H9 (cell line): ENCODE data around the gene BHLHE40. TPM values are rescaled to one million over a fixed set of nuclear protein-coding genes. Genes with fewer than 3 reads are reported as not detected.

Source experiments
- DNase-seq: peaks from one replicate; pipeline ENCODE4 v3.0.0-alpha.2; 2017
- H2AFZ ChIP-seq: one replicate; pipeline ENCODE4 v1.6.1; 2013; ENCODE audit warnings: mild to moderate bottlenecking, low read length, control low read depth, moderate library complexity
- H2AK5ac ChIP-seq: 2 replicates; pipeline ENCODE4 v1.6.1; 2013; ENCODE audit warnings: low read length, control low read depth, mixed read lengths; ENCODE audit not compliant: insufficient read length
- H2BK120ac ChIP-seq: one replicate; pipeline ENCODE4 v1.6.1; 2013; ENCODE audit warnings: low read depth, mild to moderate bottlenecking, low read length, control low read depth, inconsistent platforms; ENCODE audit not compliant: poor library complexity, severe bottlenecking
- H2BK12ac ChIP-seq: 2 replicates; pipeline ENCODE4 v1.6.1; 2013; ENCODE audit warnings: low read length, control low read depth, mixed read lengths, low read depth; ENCODE audit not compliant: insufficient read length
- H2BK15ac ChIP-seq: 2 replicates; pipeline ENCODE4 v1.6.1; 2013; ENCODE audit warnings: low read depth, low read length, control low read depth
- H2BK20ac ChIP-seq: one replicate; pipeline ENCODE4 v1.6.1; 2013; ENCODE audit warnings: low read depth, mild to moderate bottlenecking, low read length, control low read depth, inconsistent platforms; ENCODE audit not compliant: poor library complexity, severe bottlenecking
- H2BK5ac ChIP-seq: 2 replicates; pipeline ENCODE4 v1.6.1; 2013; ENCODE audit warnings: low read length, control low read depth, mixed read lengths; ENCODE audit not compliant: insufficient read length
- H3K14ac ChIP-seq: 2 replicates; pipeline ENCODE4 v1.6.1; 2013; ENCODE audit warnings: low read length, control low read depth; ENCODE audit not compliant: insufficient read depth
- H3K18ac ChIP-seq: 2 replicates; pipeline ENCODE4 v1.6.1; 2013; ENCODE audit warnings: low read depth, mild to moderate bottlenecking, mixed read lengths, low read length, control low read depth; ENCODE audit not compliant: insufficient read length
- H3K23ac ChIP-seq: 2 replicates; pipeline ENCODE4 v1.6.1; 2013; ENCODE audit warnings: low read length, control low read depth, mixed read lengths, low read depth; ENCODE audit not compliant: insufficient read length
- H3K23me2 ChIP-seq: 2 replicates; pipeline ENCODE4 v1.6.1; 2013; ENCODE audit warnings: low read depth, mild to moderate bottlenecking, mixed read lengths, low read length, control low read depth; ENCODE audit not compliant: insufficient read length, poor library complexity, severe bottlenecking
- H3K27ac ChIP-seq: 2 replicates; pipeline ENCODE4 v1.5.1; 2013; ENCODE audit warnings: low read length, control low read depth, mixed read lengths, low read depth; ENCODE audit not compliant: insufficient read length
- H3K27me3 ChIP-seq: 2 replicates; pipeline ENCODE4 v1.6.1; 2013; ENCODE audit warnings: low read length, control low read depth, inconsistent platforms; ENCODE audit not compliant: insufficient read depth
- H3K4ac ChIP-seq: 2 replicates; pipeline ENCODE4 v1.6.1; 2013; ENCODE audit warnings: low read depth, mild to moderate bottlenecking, control low read depth, inconsistent platforms, low read length, moderate library complexity
- H3K4me1 ChIP-seq: 2 replicates; pipeline ENCODE4 v1.6.1; 2013; ENCODE audit warnings: low read length, control low read depth, inconsistent platforms; ENCODE audit not compliant: insufficient read depth
- H3K4me2 ChIP-seq: 2 replicates; pipeline ENCODE4 v1.6.1; 2013; ENCODE audit warnings: low read length, control low read depth, mixed read lengths; ENCODE audit not compliant: insufficient read length, insufficient read depth
- H3K56ac ChIP-seq: 2 replicates; pipeline ENCODE4 v1.6.1; 2013; ENCODE audit warnings: low read depth, mild to moderate bottlenecking, mixed read lengths, low read length, control low read depth; ENCODE audit not compliant: insufficient read length
- H3K79me1 ChIP-seq: 2 replicates; pipeline ENCODE4 v1.6.1; 2013; ENCODE audit warnings: low read depth, mild to moderate bottlenecking, moderate library complexity, low read length, control low read depth, inconsistent platforms; ENCODE audit not compliant: insufficient read depth, poor library complexity, severe bottlenecking
- H3K79me2 ChIP-seq: 2 replicates; pipeline ENCODE4 v1.6.1; 2013; ENCODE audit warnings: low read length, control low read depth, inconsistent platforms; ENCODE audit not compliant: insufficient read depth
- H3K9ac ChIP-seq: 2 replicates; pipeline ENCODE4 v1.6.1; 2013; ENCODE audit warnings: low read length, control low read depth, mixed read lengths; ENCODE audit not compliant: insufficient read length; ENCODE audit errors: extremely low read depth
- H3K9me3 ChIP-seq: one replicate; pipeline ENCODE4 v1.6.1; 2013; ENCODE audit warnings: low read depth, low read length, inconsistent platforms; ENCODE audit not compliant: control insufficient read depth
- H3T11ph ChIP-seq: one replicate; pipeline ENCODE4 v1.6.1; 2013; ENCODE audit warnings: mild to moderate bottlenecking, low read length, control low read depth, inconsistent platforms
- H4K20me1 ChIP-seq: one replicate; pipeline ENCODE4 v1.6.1; 2013; ENCODE audit not compliant: control insufficient read depth, insufficient read length, insufficient read depth
- H4K5ac ChIP-seq: 2 replicates; pipeline ENCODE4 v1.6.1; 2013; ENCODE audit warnings: low read depth, mild to moderate bottlenecking, mixed read lengths, low read length, control low read depth; ENCODE audit not compliant: insufficient read length
- H4K8ac ChIP-seq: replicated peaks from 2 replicates; pipeline ENCODE4 v1.6.1; 2013; ENCODE audit warnings: low read length, control low read depth, mixed read lengths, low read depth; ENCODE audit not compliant: insufficient read length
- H4K91ac ChIP-seq: 2 replicates; pipeline ENCODE4 v1.6.1; 2013; ENCODE audit warnings: low read depth, mild to moderate bottlenecking, moderate library complexity, mixed read lengths, low read length, control low read depth; ENCODE audit not compliant: insufficient read length
- H3K27ac Mint-ChIP-seq, 3 experiments: 2 replicates in 2 of 3; 3 replicates in 1 of 3; pipeline ENCODE4 v1.8.0; 2020 to 2021; ENCODE audit warnings: mixed read lengths in 3 of 3, mild to moderate bottlenecking in 1 of 3, moderate library complexity in 1 of 3
- H3K27me3 Mint-ChIP-seq: 2 replicates; pipeline ENCODE4 v1.8.0; 2021; ENCODE audit warnings: low read depth, mild to moderate bottlenecking, moderate library complexity, mixed read lengths
- H3K36me3 Mint-ChIP-seq, 3 experiments: 2 replicates in 2 of 3; 3 replicates in 1 of 3; pipeline ENCODE4 v1.8.0; 2020 to 2021; ENCODE audit warnings: low read depth in 3 of 3, mixed read lengths in 3 of 3; ENCODE audit not compliant: insufficient read depth in 1 of 3
- H3K4me1 Mint-ChIP-seq, 2 experiments: 2 replicates each; pipeline ENCODE4 v1.8.0; 2020; ENCODE audit warnings: mixed read lengths in 2 of 2
- H3K4me3 Mint-ChIP-seq, 2 experiments: 2 replicates in 1 of 2; 3 replicates in 1 of 2; pipeline ENCODE4 v1.8.0; 2020 to 2021; ENCODE audit warnings: mild to moderate bottlenecking in 2 of 2, mixed read lengths in 2 of 2, moderate library complexity in 1 of 2
- H3K9me3 Mint-ChIP-seq, 2 experiments: 2 replicates in 1 of 2; 3 replicates in 1 of 2; pipeline ENCODE4 v1.8.0; 2020; ENCODE audit warnings: mild to moderate bottlenecking in 2 of 2, mixed read lengths in 2 of 2, moderate library complexity in 1 of 2
- WGBS: extraction: QIAGEN DNeasy Blood & Tissue Kit; methylation state at CpG from one replicate; pipeline ENCODE4 v1.1.7; 2013; ENCODE audit warnings: missing lambda C conversion rate, low lambda C conversion rate, mixed read lengths; ENCODE audit not compliant: insufficient read length; ENCODE audit errors: extremely low coverage; 5-methylcytosine and 5-hydroxymethylcytosine counted together
- total RNA-seq: library from RNA; stranded (reverse); gene quantifications from 2 replicates; pipeline ENCODE4 v1.2.1, GENCODE V29; 2021
- TF ChIP-seq, protein P1 (sequence below): fragments of 200-600 bp; sonication (generic); conservative IDR thresholded peaks from 3 replicates; pipeline ENCODE4 v1.8.0; 2021; ENCODE audit warnings: antibody characterized with exemption, mild to moderate bottlenecking

The BHLHE40 gene
- total RNA-seq, 1 experiment from 2014 or later, result 4.1 TPM

DNA sequence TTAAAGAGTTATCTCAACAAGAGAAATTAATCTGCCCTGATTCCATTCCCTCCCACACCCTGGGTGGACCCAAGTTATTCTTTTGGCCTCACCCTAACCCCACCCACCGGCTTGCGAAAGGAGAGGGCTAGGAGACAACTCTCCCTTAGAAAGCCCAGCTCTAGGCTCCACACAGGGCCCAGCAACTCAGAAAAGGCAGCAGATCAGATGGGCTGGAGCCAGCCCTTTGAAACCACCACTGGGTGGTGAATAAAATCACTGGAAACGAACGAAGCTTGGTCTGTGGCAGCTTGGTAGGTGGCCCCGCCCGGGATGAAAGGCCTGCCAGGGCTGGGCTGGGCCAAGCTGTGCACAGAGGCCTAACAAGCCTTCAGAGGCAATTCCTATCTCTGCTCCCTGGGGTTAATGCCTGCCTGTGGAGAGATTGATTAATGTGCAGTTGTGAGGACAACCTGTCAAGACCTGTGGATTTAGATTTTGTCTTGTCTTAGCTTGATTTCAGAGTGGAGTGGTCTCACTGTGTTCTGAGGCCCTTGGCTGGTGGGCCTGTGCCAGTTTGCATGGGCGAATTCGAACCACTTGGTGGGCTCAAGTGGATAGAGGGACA, 38.8 kb downstream of the BHLHE40 start:
- Histone ChIP-seq H3K4me1 (no peaks in the 10 kb centered on the region; the same call in 1 of the 2 replicates), H2AFZ (no peak overlapping the region), H3K23ac (no peak overlapping the region), H2BK120ac (no peak overlapping the region), H2BK12ac (no peak overlapping the region), H3K9me3 (no peaks in the 10 kb centered on the region), H3K27me3 (no peaks in the 10 kb centered on the region), H2BK15ac (no peak overlapping the region), H2AK5ac (no peak overlapping the region), H3K4ac (no peak overlapping the region), H3K4me2 (no peak overlapping the region), H3K79me1 (no peaks in the 10 kb centered on the region), H3T11ph (no peak overlapping the region), H4K20me1 (peaks cover 2% of the 10 kb centered on the region), H4K5ac (no peak overlapping the region), H4K91ac (no peak overlapping the region), H2BK20ac (no peak overlapping the region), H3K27ac (no peak overlapping the region), H3K56ac (no peak overlapping the region), H3K14ac (0 out of 2 replicates have a peak overlapping the region, but pooled peaks have one; percentile 14), H2BK5ac (no peak overlapping the region), H3K23me2 (no peaks in the 10 kb centered on the region), H4K8ac (no peak overlapping the region), H3K79me2 (no peaks in the 10 kb centered on the region), H3K18ac (no peak overlapping the region), H3K9ac (no peak overlapping the region)
- no peak for DNase-seq
- H3K27ac Mint-ChIP-seq, result no peak overlapping the region; a peak in 2 of 7 replicates
- no peak overlapping the region for H3K4me3 Mint-ChIP-seq
- WGBS, result no CpG with 5 or more reads among the region's 8 CpGs
- H3K36me3 Mint-ChIP-seq, result no peaks in the 10 kb centered on the region
- peaks cover 17 to 21% of the 10 kb centered on the region in 2 experiments for H3K4me1 Mint-ChIP-seq
- TF ChIP-seq, protein P1, sequence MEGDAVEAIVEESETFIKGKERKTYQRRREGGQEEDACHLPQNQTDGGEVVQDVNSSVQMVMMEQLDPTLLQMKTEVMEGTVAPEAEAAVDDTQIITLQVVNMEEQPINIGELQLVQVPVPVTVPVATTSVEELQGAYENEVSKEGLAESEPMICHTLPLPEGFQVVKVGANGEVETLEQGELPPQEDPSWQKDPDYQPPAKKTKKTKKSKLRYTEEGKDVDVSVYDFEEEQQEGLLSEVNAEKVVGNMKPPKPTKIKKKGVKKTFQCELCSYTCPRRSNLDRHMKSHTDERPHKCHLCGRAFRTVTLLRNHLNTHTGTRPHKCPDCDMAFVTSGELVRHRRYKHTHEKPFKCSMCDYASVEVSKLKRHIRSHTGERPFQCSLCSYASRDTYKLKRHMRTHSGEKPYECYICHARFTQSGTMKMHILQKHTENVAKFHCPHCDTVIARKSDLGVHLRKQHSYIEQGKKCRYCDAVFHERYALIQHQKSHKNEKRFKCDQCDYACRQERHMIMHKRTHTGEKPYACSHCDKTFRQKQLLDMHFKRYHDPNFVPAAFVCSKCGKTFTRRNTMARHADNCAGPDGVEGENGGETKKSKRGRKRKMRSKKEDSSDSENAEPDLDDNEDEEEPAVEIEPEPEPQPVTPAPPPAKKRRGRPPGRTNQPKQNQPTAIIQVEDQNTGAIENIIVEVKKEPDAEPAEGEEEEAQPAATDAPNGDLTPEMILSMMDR, result no peak
- H3K27me3 Mint-ChIP-seq, result no peaks in the 10 kb centered on the region; the same call in none of the 2 replicates
- no peaks in the 10 kb centered on the region for H3K9me3 Mint-ChIP-seq
